ENCODE data around the gene UTY.

- no peak for TF ChIP-seq POLR2AphosphoS5 (IDR thresholded peaks at IDR 0.05; ENCODE audit: low read depth, low read length)
- TF ChIP-seq POLR2A (IDR thresholded peaks at IDR 0.05; ENCODE audit: low read depth, low read length) = no peak
These were observed 229.4 kb downstream of the UTY start for GRCh38 chrY:13250421-13250820.

Data from GM12892 (cell line).